HepG2 (cell line): ENCODE results near the gene ANKRD53. TPM values are rescaled to one million over a fixed set of nuclear protein-coding genes. Genes with fewer than 3 reads are reported as not detected.

Experiments used
- ATAC-seq: fragments of 200-7000 bp; cut with Tn5 transposase; 3 replicates; pipeline ENCODE4 v1.9.1; 2020; ENCODE audit warnings: mild to moderate bottlenecking, moderate library complexity
- BruUV-seq: library from RNA; stranded (reverse); fragments of 400-500 nt; replicated peaks from 2 replicates; lab custom pipeline; 2021; lab: Mats Ljungman, UMichigan
- CTCF ChIA-PET: fragments of 300-600 bp; formaldehyde crosslinking; extraction: SDS; loops from one replicate; lab custom pipeline; 2021; ENCODE audit warnings: low total read pairs, inconsistent platforms, low intra/inter-chr PET ratio; lab: Yijun Ruan, JAX
- POLR2A ChIA-PET: fragments of 350-600 bp; sonication (Branson Sonifier 250); formaldehyde crosslinking; loops from one replicate; lab custom pipeline; 2020; ENCODE audit warnings: antibody characterized with exemption, inconsistent platforms; lab: Yijun Ruan, JAX
- DNase-seq: peaks from one replicate; pipeline ENCODE4 v3.0.0-alpha.2; 2015; ENCODE audit warnings: low spot score
- FAIRE-seq: peaks from 3 replicates; lab custom pipeline; 2011; peaks lifted over from hg19 to GRCh38; lab: Jason Lieb, UNC
- H2AFZ ChIP-seq: one replicate; pipeline ENCODE4 v1.6.1; 2011; ENCODE audit warnings: low read length, inconsistent platforms
- H3K27ac ChIP-seq: fragments of 300-600 bp; 3 replicates; pipeline ENCODE4 v1.8.0; 2011; ENCODE audit warnings: mixed run types, mild to moderate bottlenecking, mixed read lengths, low read length, inconsistent platforms; ENCODE audit not compliant: insufficient read depth; ENCODE audit errors: extremely low read length
- H3K27me3 ChIP-seq, 2 experiments: fragments of 200-600 bp in 1 of 2; 2 replicates in 1 of 2; 3 replicates in 1 of 2; pipeline versions ENCODE4 v1.6.0 to v1.8.0; 2011; ENCODE audit warnings: low read length in 2 of 2, mild to moderate bottlenecking in 2 of 2, moderate library complexity in 2 of 2, inconsistent platforms in 1 of 2; ENCODE audit not compliant: insufficient read depth in 2 of 2, control insufficient read depth in 1 of 2
- H3K36me3 ChIP-seq, 2 experiments: fragments of 200-600 bp in 1 of 2; replicated peaks in 1 of 2; 2 replicates in 1 of 2; 3 replicates in 1 of 2; pipeline versions ENCODE4 v1.5.1 to v1.8.0; 2011; ENCODE audit warnings: low read length in 2 of 2, inconsistent platforms in 1 of 2; ENCODE audit not compliant: insufficient read depth in 2 of 2, control insufficient read depth in 1 of 2
- H3K4me1 ChIP-seq: 2 replicates; pipeline ENCODE4 v1.5.1; 2012; ENCODE audit warnings: low read length, inconsistent platforms; ENCODE audit not compliant: insufficient read depth
- H3K4me2 ChIP-seq: 2 replicates; pipeline ENCODE4 v1.6.0; 2011; ENCODE audit warnings: low read depth, low read length, inconsistent platforms
- H3K4me3 ChIP-seq, 3 experiments: fragments of 200-600 bp in 1 of 3; sonication (generic), shearing (Covaris generic) in 1 of 3; replicated peaks in 1 of 3; 2 replicates each; pipeline ENCODE4 v1.5.1; 2011 to 2016; ENCODE audit warnings: low read length in 3 of 3, inconsistent platforms in 2 of 3, low read depth in 2 of 3, mild to moderate bottlenecking in 2 of 3, control low read depth in 1 of 3, mixed read lengths in 1 of 3; ENCODE audit not compliant: insufficient read depth in 1 of 3
- H3K79me2 ChIP-seq: one replicate; pipeline ENCODE4 v1.6.1; 2011; ENCODE audit warnings: low read length, inconsistent platforms; ENCODE audit not compliant: insufficient read depth
- H3K9ac ChIP-seq: 2 replicates; pipeline ENCODE4 v1.6.0; 2011; ENCODE audit warnings: mild to moderate bottlenecking, low read depth, low read length, inconsistent platforms; ENCODE audit not compliant: insufficient read depth
- H3K9me3 ChIP-seq: 2 replicates; pipeline ENCODE4 v1.5.1; 2012; ENCODE audit warnings: mild to moderate bottlenecking, low read length
- H4K20me1 ChIP-seq: 2 replicates; pipeline ENCODE4 v1.6.0; 2011; ENCODE audit warnings: inconsistent platforms, mild to moderate bottlenecking, low read length, moderate library complexity; ENCODE audit not compliant: insufficient read depth
- ATF1 ChIP-seq: IDR thresholded peaks from 2 replicates; pipeline ENCODE4 v1.6.1; 2016; ENCODE audit warnings: mild to moderate bottlenecking, control low read depth
- FOXM1 ChIP-seq: sonication (generic); formaldehyde crosslinking; IDR thresholded peaks from 2 replicates; pipeline ENCODE4 v1.5.0; 2020; ENCODE audit warnings: missing genetic modification reagents
- HMG20A ChIP-seq: IDR thresholded peaks from 2 replicates; pipeline ENCODE4 v1.6.1; 2016; ENCODE audit warnings: borderline replicate concordance
- MYNN ChIP-seq: sonication (generic); formaldehyde crosslinking; IDR thresholded peaks from 2 replicates; pipeline ENCODE4 v1.4.0; 2020; ENCODE audit warnings: mild to moderate bottlenecking, low read depth, missing genetic modification reagents
- NFKB2 ChIP-seq: sonication (generic); formaldehyde crosslinking; IDR thresholded peaks from 2 replicates; pipeline ENCODE4 v1.4.0; 2020; ENCODE audit warnings: missing genetic modification reagents, borderline replicate concordance
- NR2F2 ChIP-seq: IDR thresholded peaks from 2 replicates; pipeline ENCODE4 v1.6.1; 2012; ENCODE audit warnings: low read depth, inconsistent platforms, borderline replicate concordance
- TMF1 ChIP-seq: sonication (generic); formaldehyde crosslinking; IDR thresholded peaks from 2 replicates; pipeline ENCODE4 v1.8.1; 2022; ENCODE audit warnings: low read depth, missing genetic modification reagents
- ZBTB7A ChIP-seq: sonication (generic); formaldehyde crosslinking; IDR thresholded peaks from 2 replicates; pipeline ENCODE4 v1.8.0; 2022; ENCODE audit warnings: mild to moderate bottlenecking, missing genetic modification reagents
- ZNF101 ChIP-seq: sonication (generic); formaldehyde crosslinking; IDR thresholded peaks from 2 replicates; pipeline ENCODE4 v1.4.0; 2020; ENCODE audit warnings: mild to moderate bottlenecking, low read depth, missing genetic modification reagents, borderline replicate concordance
- ZNF138 ChIP-seq: sonication (generic); formaldehyde crosslinking; IDR thresholded peaks from 2 replicates; pipeline ENCODE4 v1.5.0; 2020; ENCODE audit warnings: mild to moderate bottlenecking, low read depth, missing genetic modification reagents
- ZNF782 ChIP-seq: sonication (generic); formaldehyde crosslinking; IDR thresholded peaks from 2 replicates; pipeline ENCODE4 v1.4.0; 2020; ENCODE audit warnings: missing genetic modification reagents, mild to moderate bottlenecking, borderline replicate concordance
- ZNF792 ChIP-seq: IDR thresholded peaks from 2 replicates; pipeline ENCODE4 v1.6.1; 2016
- ZNF879 ChIP-seq: sonication (generic); formaldehyde crosslinking; IDR thresholded peaks from 2 replicates; pipeline ENCODE4 v1.8.1; 2023; ENCODE audit warnings: missing genetic modification reagents
- WGBS: methylation state at CpG from one replicate; pipeline ENCODE4 v1.1.6; 2017; ENCODE audit warnings: low lambda C conversion rate; 5-methylcytosine and 5-hydroxymethylcytosine counted together
- in situ Hi-C: cut with HindIII; loops from 2 replicates; pipeline ENCODE4 v1.10.0; 2017; ENCODE audit warnings: low pct_unique_long_range_greater_than_20kb; ENCODE audit not compliant: extremely low pct_ligation_motif_present
- intact Hi-C: fragments of 100-400 bp; cut with micrococcal nuclease; formaldehyde crosslinking; loops from one replicate; pipeline ENCODE4 v1.10.0; 2022; ENCODE audit not compliant: unreplicated experiment
- polyA plus RNA-seq, 8 experiments: library from polyadenylated mRNA; depleted of rRNA in 3 of 8; stranded (reverse) in 7 of 8; unstranded in 1 of 8; fragments of >200 nt; fragmentation: Illumina TruSeq in 4 of 8; extraction: Trizol in 4 of 8; gene quantifications; 2 replicates each; pipeline versions ENCODE4 v1.2.1 to v1.2.3, GENCODE V29; 2011 to 2016; ENCODE audit warnings: low read depth in 4 of 8, missing spikeins in 1 of 8, mixed read lengths in 1 of 8; ENCODE audit not compliant: insufficient read depth in 1 of 8
- total RNA-seq, 5 experiments: library from RNA; depleted of rRNA; stranded (reverse); fragments of >200 nt; fragmentation: Illumina TruSeq; extraction: Trizol; gene quantifications; 2 replicates each; pipeline ENCODE4 v1.2.3, GENCODE V29; 2016; ENCODE audit warnings: low read depth in 1 of 5
- TF ChIP-seq, protein P1 (sequence below): sonication (generic); formaldehyde crosslinking; IDR thresholded peaks from 2 replicates; pipeline ENCODE4 v1.4.0; 2020; ENCODE audit warnings: missing genetic modification reagents
- TF ChIP-seq, protein P2 (sequence below), 2 experiments: IDR thresholded peaks; 2 replicates each; pipeline ENCODE4 v1.6.1; 2011 to 2012; ENCODE audit warnings: low read length in 2 of 2, borderline replicate concordance in 1 of 2, low read depth in 1 of 2, mild to moderate bottlenecking in 1 of 2, moderate library complexity in 1 of 2
- TF ChIP-seq, protein P3 (sequence below): sonication (generic); formaldehyde crosslinking; IDR thresholded peaks from 2 replicates; pipeline ENCODE4 v1.5.0; 2020; ENCODE audit warnings: missing genetic modification reagents, mild to moderate bottlenecking, borderline replicate concordance

The ANKRD53 gene
- total and polyA plus RNA-seq, 2 of the 13 experiments (the other 11 are each of a cell fraction or from before 2014, with no cell fraction given): 0.15 TPM; not detected in 1

DNA sequence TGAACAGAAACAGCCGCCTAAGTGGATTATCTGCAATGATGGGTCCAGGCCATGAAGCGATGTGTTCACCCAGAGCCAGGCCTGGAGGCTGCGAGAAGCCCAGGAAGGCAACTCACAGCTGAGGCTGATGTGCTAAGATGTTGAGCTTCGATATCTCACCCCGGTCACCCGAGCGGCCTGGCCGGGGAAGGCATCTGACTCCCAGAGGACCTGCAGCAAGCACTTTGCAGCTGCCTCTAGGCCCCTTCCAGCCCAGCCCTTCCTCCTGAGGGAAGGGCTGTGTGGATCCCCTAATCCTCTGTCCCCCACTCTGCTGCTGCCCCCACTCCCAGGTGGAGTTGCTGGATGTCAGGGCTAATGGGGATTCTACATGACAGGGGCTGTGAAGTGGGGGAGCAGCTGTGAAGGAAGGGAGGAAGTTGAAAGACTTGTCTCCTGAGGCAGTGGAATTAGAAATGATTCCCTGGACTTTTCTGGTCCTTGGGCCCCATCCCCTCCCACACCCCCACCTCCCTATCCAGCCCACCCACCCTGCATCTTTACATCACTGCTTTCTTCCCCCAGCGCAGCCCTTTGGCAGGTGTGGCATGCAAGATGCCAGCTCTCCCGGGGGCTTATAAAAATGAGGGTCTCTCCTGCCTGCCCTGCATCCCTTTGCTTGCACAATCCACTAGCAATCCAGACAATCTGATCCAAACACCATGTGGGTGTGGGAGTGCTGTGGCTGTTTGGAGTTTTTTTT, 38.4 kb upstream of the ANKRD53 start:
- ChIA-PET CTCF (no interaction called here), POLR2A (interaction anchor here (1.1 kb wide), 1 partner anchor 8 kb away, joined by 5 read pairs; no protein-coding TSS in a partner anchor)
- ATAC-seq (no peak), FAIRE-seq (no peak), DNase-seq (no peak)
- H3K36me3 ChIP-seq: no peaks in the 10 kb centered on the region
- no peak overlapping the region for H3K9ac ChIP-seq
- intact Hi-C loops (no loop called here), in situ Hi-C loops (no loop called here)
- no peak overlapping the region for H3K27ac ChIP-seq
- H3K79me2 ChIP-seq: no peaks in the 10 kb centered on the region
- H2AFZ ChIP-seq: no peak overlapping the region
- no peak overlapping the region for H3K4me3 ChIP-seq
- no peaks in the 10 kb centered on the region for H3K9me3 ChIP-seq
- no peaks in the 10 kb centered on the region for H4K20me1 ChIP-seq
- H3K4me1 ChIP-seq: peaks cover 58% of the 10 kb centered on the region
- no peaks in the 10 kb centered on the region; a peak in 1 of 5 replicates for H3K27me3 ChIP-seq
- WGBS: 73% methylated on average over 10 of the region's 10 CpGs
- no peak overlapping the region for H3K4me2 ChIP-seq
- no TSS peak for BruUV-seq
- TF ChIP-seq MYNN (no peak), ZNF792 (CRISPR knock-in tag) (no peak), ZNF879 (CRISPR knock-in tag) (no peak), ZNF101 (no peak), NFKB2 (CRISPR knock-in tag) (no peak), ZBTB7A (no peak), ZNF138 (no peak), TMF1 (CRISPR knock-in tag) (no peak), HMG20A (CRISPR knock-in tag) (no peak), ATF1 (no peak), ZNF782 (CRISPR knock-in tag) (no peak), NR2F2 (no peak), FOXM1 (CRISPR knock-in tag) (no peak)
- TF ChIP-seq, protein P1, sequence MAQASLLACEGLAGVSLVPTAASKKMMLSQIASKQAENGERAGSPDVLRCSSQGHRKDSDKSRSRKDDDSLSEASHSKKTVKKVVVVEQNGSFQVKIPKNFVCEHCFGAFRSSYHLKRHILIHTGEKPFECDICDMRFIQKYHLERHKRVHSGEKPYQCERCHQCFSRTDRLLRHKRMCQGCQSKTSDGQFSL (CRISPR knock-in tag): no peak
- TF ChIP-seq, protein P2, sequence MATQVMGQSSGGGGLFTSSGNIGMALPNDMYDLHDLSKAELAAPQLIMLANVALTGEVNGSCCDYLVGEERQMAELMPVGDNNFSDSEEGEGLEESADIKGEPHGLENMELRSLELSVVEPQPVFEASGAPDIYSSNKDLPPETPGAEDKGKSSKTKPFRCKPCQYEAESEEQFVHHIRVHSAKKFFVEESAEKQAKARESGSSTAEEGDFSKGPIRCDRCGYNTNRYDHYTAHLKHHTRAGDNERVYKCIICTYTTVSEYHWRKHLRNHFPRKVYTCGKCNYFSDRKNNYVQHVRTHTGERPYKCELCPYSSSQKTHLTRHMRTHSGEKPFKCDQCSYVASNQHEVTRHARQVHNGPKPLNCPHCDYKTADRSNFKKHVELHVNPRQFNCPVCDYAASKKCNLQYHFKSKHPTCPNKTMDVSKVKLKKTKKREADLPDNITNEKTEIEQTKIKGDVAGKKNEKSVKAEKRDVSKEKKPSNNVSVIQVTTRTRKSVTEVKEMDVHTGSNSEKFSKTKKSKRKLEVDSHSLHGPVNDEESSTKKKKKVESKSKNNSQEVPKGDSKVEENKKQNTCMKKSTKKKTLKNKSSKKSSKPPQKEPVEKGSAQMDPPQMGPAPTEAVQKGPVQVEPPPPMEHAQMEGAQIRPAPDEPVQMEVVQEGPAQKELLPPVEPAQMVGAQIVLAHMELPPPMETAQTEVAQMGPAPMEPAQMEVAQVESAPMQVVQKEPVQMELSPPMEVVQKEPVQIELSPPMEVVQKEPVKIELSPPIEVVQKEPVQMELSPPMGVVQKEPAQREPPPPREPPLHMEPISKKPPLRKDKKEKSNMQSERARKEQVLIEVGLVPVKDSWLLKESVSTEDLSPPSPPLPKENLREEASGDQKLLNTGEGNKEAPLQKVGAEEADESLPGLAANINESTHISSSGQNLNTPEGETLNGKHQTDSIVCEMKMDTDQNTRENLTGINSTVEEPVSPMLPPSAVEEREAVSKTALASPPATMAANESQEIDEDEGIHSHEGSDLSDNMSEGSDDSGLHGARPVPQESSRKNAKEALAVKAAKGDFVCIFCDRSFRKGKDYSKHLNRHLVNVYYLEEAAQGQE (IDR thresholded peaks at IDR 0.05; ENCODE audit: borderline replicate concordance in 1 of 2, low read depth in 1 of 2, low read length in 2 of 2): no peak
- TF ChIP-seq, protein P3, sequence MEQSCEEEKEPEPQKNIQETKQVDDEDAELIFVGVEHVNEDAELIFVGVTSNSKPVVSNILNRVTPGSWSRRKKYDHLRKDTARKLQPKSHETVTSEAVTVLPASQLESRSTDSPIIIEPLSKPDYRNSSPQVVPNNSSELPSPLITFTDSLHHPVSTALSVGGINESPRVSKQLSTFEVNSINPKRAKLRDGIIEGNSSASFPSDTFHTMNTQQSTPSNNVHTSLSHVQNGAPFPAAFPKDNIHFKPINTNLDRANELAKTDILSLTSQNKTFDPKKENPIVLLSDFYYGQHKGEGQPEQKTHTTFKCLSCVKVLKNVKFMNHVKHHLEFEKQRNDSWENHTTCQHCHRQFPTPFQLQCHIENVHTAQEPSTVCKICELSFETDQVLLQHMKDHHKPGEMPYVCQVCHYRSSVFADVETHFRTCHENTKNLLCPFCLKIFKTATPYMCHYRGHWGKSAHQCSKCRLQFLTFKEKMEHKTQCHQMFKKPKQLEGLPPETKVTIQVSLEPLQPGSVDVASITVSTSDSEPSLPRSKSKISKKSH (CRISPR knock-in tag): no peak
